Tibial artery (tissue), 4 donors: ENCODE data around the gene IGF1R.

Experiments used
- DNase-seq, 2 donors: peaks; one replicate each; pipeline ENCODE4 v3.0.0-alpha.2; 2019
- H3K27ac ChIP-seq, 2 donors: fragments of 200-600 bp; sonication (generic) in 1 of 2; 1 replicate in 1 of 2; 2 replicates in 1 of 2; pipeline ENCODE4 v1.5.1; 2018 to 2019; ENCODE audit warnings: mild to moderate bottlenecking in 1 of 2
- H3K27me3 ChIP-seq, 2 donors: fragments of 200-600 bp; sonication (generic) in 1 of 2; one replicate each; pipeline versions ENCODE4 v1.5.1 to v1.6.0; 2016 to 2019
- H3K36me3 ChIP-seq, 3 donors: fragments of 200-600 bp; sonication (generic) in 2 of 3; one replicate each; pipeline ENCODE4 v1.5.1; 2016 to 2019; ENCODE audit warnings: mild to moderate bottlenecking in 2 of 3
- H3K4me1 ChIP-seq, 4 donors: fragments of 200-600 bp; sonication (generic) in 2 of 4; 1 replicate in 3 of 4; 2 replicates in 1 of 4; pipeline ENCODE4 v1.5.1; 2016 to 2019
- H3K4me3 ChIP-seq, 2 donors: fragments of 200-600 bp; sonication (generic) in 1 of 2; 1 replicate in 1 of 2; 2 replicates in 1 of 2; pipeline ENCODE4 v1.5.1; 2018 to 2019; ENCODE audit warnings: mild to moderate bottlenecking in 2 of 2
- H3K9me3 ChIP-seq, 3 donors: fragments of 200-600 bp; sonication (generic) in 1 of 3; one replicate each; pipeline ENCODE4 v1.5.1; 2016 to 2019
- CTCF ChIP-seq, 2 experiments: fragments of 200-600 bp in 1 of 2; fragments of 450-650 bp in 1 of 2; IDR thresholded peaks; one replicate each; pipeline ENCODE4 v1.5.1; 2017 to 2019; ENCODE audit warnings: antibody characterized with exemption in 2 of 2, mild to moderate bottlenecking in 1 of 2, moderate library complexity in 1 of 2
- intact Hi-C: fragments of 100-400 bp; cut with DNase I; formaldehyde crosslinking; loops from one replicate; pipeline ENCODE4 v1.15.0; 2023; ENCODE audit warnings: low total_unique reads

IGF1R gene

GRCh38 chr15:98898122-98898521 lies 249.8 kb downstream of the IGF1R start:
- intact Hi-C loops: no loop called here
- DNase-seq: no peak
- Histone ChIP-seq H3K4me3 (no peak overlapping the region), H3K9me3 (no peaks in the 10 kb centered on the region), H3K27ac (peak overlapping the region in 1 of 2 donors; percentile 89), H3K27me3 (no peaks in the 10 kb centered on the region), H3K4me1 (peaks cover 0 to 89% (median 42%) of the 10 kb centered on the region in 4 donors), H3K36me3 (peaks cover 0 to 14% (median 0%) of the 10 kb centered on the region in 3 donors)
- TF ChIP-seq CTCF (IDR thresholded peaks at IDR 0.05): no peak

GRCh38 chr15:98899272-98900021 lies 251.1 kb downstream of the IGF1R start:
- no peaks in the 10 kb centered on the region for H3K9me3 ChIP-seq
- intact Hi-C loops: no loop called here
- H3K4me3 ChIP-seq: no peak overlapping the region
- H3K27me3 ChIP-seq: no peaks in the 10 kb centered on the region
- H3K36me3 ChIP-seq: peaks cover 0 to 14% (median 0%) of the 10 kb centered on the region in 3 donors
- no peak for DNase-seq
- no peak for TF ChIP-seq CTCF (IDR thresholded peaks at IDR 0.05)
- peak overlapping the region; percentile 47 to 89 for H3K27ac ChIP-seq
- peaks cover 0 to 90% (median 48%) of the 10 kb centered on the region in 4 donors for H3K4me1 ChIP-seq

- peaks cover 0 to 93% (median 48%) of the 10 kb centered on the region in 4 donors for H3K4me1 ChIP-seq
- DNase-seq: no peak
- H3K4me3 ChIP-seq: no peak overlapping the region
- H3K36me3 ChIP-seq: peaks cover 0 to 14% (median 0%) of the 10 kb centered on the region in 3 donors
- H3K9me3 ChIP-seq: no peaks in the 10 kb centered on the region
- no peaks in the 10 kb centered on the region for H3K27me3 ChIP-seq
- intact Hi-C loops: no loop called here
- TF ChIP-seq CTCF (IDR thresholded peaks at IDR 0.05): no peak
- peak overlapping the region; percentile 47 to 89 for H3K27ac ChIP-seq
Measured at GRCh38 chr15:98900356-98900755, 252.0 kb downstream of the IGF1R start.

- Histone ChIP-seq H3K4me3 (no peak overlapping the region), H3K4me1 (peaks cover 0 to 93% (median 46%) of the 10 kb centered on the region in 4 donors), H3K9me3 (no peaks in the 10 kb centered on the region), H3K36me3 (peaks cover 0 to 12% (median 0%) of the 10 kb centered on the region in 3 donors), H3K27me3 (no peaks in the 10 kb centered on the region), H3K27ac (peak overlapping the region; percentile 44 to 89)
- no peak for TF ChIP-seq CTCF (IDR thresholded peaks at IDR 0.05)
- DNase-seq: no peak
- intact Hi-C loops: no loop called here
Measured at GRCh38 chr15:98901434-98902072, 253.2 kb downstream of the IGF1R start.

GRCh38 chr15:98902931-98903330 lies 254.6 kb downstream of the IGF1R start:
- no peaks in the 10 kb centered on the region for H3K27me3 ChIP-seq
- no peaks in the 10 kb centered on the region for H3K9me3 ChIP-seq
- no peak for TF ChIP-seq CTCF (IDR thresholded peaks at IDR 0.05)
- H3K4me1 ChIP-seq: peaks cover 0 to 93% (median 53%) of the 10 kb centered on the region in 4 donors
- H3K36me3 ChIP-seq: peaks cover 0 to 15% (median 0%) of the 10 kb centered on the region in 3 donors
- H3K27ac ChIP-seq: peak overlapping the region; percentile 1 to 89
- no peak overlapping the region for H3K4me3 ChIP-seq
- intact Hi-C loops: no loop called here
- DNase-seq: no peak
